ENCODE measurements around the gene CCDC154. TPM values are rescaled to one million over a fixed set of nuclear protein-coding genes. Genes with fewer than 3 reads are reported as not detected.

The CCDC154 gene
- total RNA-seq (2022; extraction: Qiagen RNA extraction): 0.07 to 0.36 TPM (median 0.18 TPM) in 5 replicates

GRCh38 chr16:1443980-1444729, at the start of gene CCDC154:
Gene CCDC154, minus strand, starts transcription at chr16:1444556. Its CDS starts 234 bp downstream, at chr16:1444322.

GRCh38 chr16:1492923-1493745, 48.8 kb upstream of the CCDC154 start, which contains the start of gene TELO2:
Gene TELO2, plus strand, starts transcription at chr16:1493360. Its CDS starts 922 bp downstream, at chr16:1494282.

GRCh38 chr16:1488619-1489018, 44.3 kb upstream of the CCDC154 start, which contains the start of gene PTX4:
Gene PTX4, minus strand, starts transcription at chr16:1488944. Its CDS starts 35 bp downstream, at chr16:1488909.

GRCh38 chr16:1474796-1475551, 30.6 kb upstream of the CCDC154 start, which contains the start of gene CLCN7:
Gene CLCN7, minus strand, starts transcription at chr16:1475028. Its CDS starts 54 bp downstream, at chr16:1474974.

GRCh38 chr16:1430759-1431496, 13.4 kb downstream of the CCDC154 start, which contains the start of gene PERCC1:
Gene PERCC1, plus strand, starts transcription at chr16:1431078. Its CDS starts 1,516 bp downstream, at chr16:1432594.

GRCh38 chr16:1414532-1415260, 29.7 kb downstream of the CCDC154 start, which contains the start of gene UNKL:
Gene UNKL, minus strand, starts transcription at chr16:1414704. Its CDS starts 13 bp downstream, at chr16:1414691.

Other genes with a start within 250 kb of the CCDC154 start
- 0.07 to 0.16 TPM (median 0.13 TPM) in 4 of 5 replicates, not detected in the other for gene TPSG1, start 219.3 kb downstream of the CCDC154 start, total RNA-seq (2022; extraction: Qiagen RNA extraction)
- 0.09 to 0.11 TPM in 2 of 5 replicates, not detected in the others for gene TPSB2, start 214.4 kb downstream of the CCDC154 start, total RNA-seq (2022; extraction: Qiagen RNA extraction)
- 0.06 to 0.10 TPM in 2 of 5 replicates, not detected in the others for gene TPSAB1, start 203.9 kb downstream of the CCDC154 start, total RNA-seq (2022; extraction: Qiagen RNA extraction)
- not detected in 5 replicates for gene TPSD1, start 188.5 kb downstream of the CCDC154 start, total RNA-seq (2022; extraction: Qiagen RNA extraction)
- gene UBE2I, start 134.9 kb downstream of the CCDC154 start, total RNA-seq (2022; extraction: Qiagen RNA extraction): 148 to 182 TPM (median 160 TPM) in 5 replicates
- gene BAIAP3, start 110.9 kb downstream of the CCDC154 start, total RNA-seq (2022; extraction: Qiagen RNA extraction): 0.69 to 1.4 TPM (median 0.95 TPM) in 5 replicates
- 54.8 to 98.7 TPM (median 96.4 TPM) in 5 replicates for gene TSR3, start 92.7 kb downstream of the CCDC154 start, total RNA-seq (2022; extraction: Qiagen RNA extraction)
- gene GNPTG, start 92.6 kb downstream of the CCDC154 start, total RNA-seq (2022; extraction: Qiagen RNA extraction): 23.0 to 38.6 TPM (median 34.7 TPM) in 5 replicates
- 14.9 to 25.3 TPM (median 24.1 TPM) in 5 replicates for gene UNKL, start 29.9 kb downstream of the CCDC154 start, total RNA-seq (2022; extraction: Qiagen RNA extraction)
- gene UQCC4, start 23.8 kb downstream of the CCDC154 start, total RNA-seq (2022; extraction: Qiagen RNA extraction): 32.7 to 37.9 TPM (median 35.6 TPM) in 5 replicates
- gene PERCC1, start 13.5 kb downstream of the CCDC154 start, total RNA-seq (2022; extraction: Qiagen RNA extraction): not detected in 5 replicates
- 61.5 to 77.6 TPM (median 71.6 TPM) in 5 replicates for gene CLCN7, start 30.5 kb upstream of the CCDC154 start, total RNA-seq (2022; extraction: Qiagen RNA extraction)
- gene PTX4, start 44.4 kb upstream of the CCDC154 start, total RNA-seq (2022; extraction: Qiagen RNA extraction): 0.03 TPM in 1 of 5 replicates, not detected in the others
- gene TELO2, start 48.8 kb upstream of the CCDC154 start, total RNA-seq (2022; extraction: Qiagen RNA extraction): 25.9 to 42.3 TPM (median 36.3 TPM) in 5 replicates
- gene TMEM204, start 89.1 kb upstream of the CCDC154 start, total RNA-seq (2022; extraction: Qiagen RNA extraction): 0.08 to 0.11 TPM (median 0.09 TPM) in 4 of 5 replicates, not detected in the other
- 7.5 to 9.6 TPM (median 8.9 TPM) in 5 replicates for gene IFT140, start 167.5 kb upstream of the CCDC154 start, total RNA-seq (2022; extraction: Qiagen RNA extraction)
- gene CRAMP1, start 167.8 kb upstream of the CCDC154 start, total RNA-seq (2022; extraction: Qiagen RNA extraction): 12.9 to 15.9 TPM (median 14.6 TPM) in 5 replicates
- 159 to 225 TPM (median 167 TPM) in 5 replicates for gene JPT2, start 233.7 kb upstream of the CCDC154 start, total RNA-seq (2022; extraction: Qiagen RNA extraction)